PC-3 (cell line): ENCODE measurements around the gene TBC1D14.

Source experiments
- CTCF ChIP-seq: fragments of 300-600 bp; sonication (generic); conservative IDR thresholded peaks from 2 replicates; pipeline ENCODE4 v1.5.1; 2017; ENCODE audit warnings: antibody characterized with exemption, low read depth, mild to moderate bottlenecking, low read length
- EZH2 ChIP-seq: fragments of 300-600 bp; sonication (generic); IDR thresholded peaks from one replicate; pipeline ENCODE4 v1.6.1; 2017; ENCODE audit warnings: antibody characterized with exemption, mild to moderate bottlenecking, low read length; ENCODE audit not compliant: unreplicated experiment

DNA sequence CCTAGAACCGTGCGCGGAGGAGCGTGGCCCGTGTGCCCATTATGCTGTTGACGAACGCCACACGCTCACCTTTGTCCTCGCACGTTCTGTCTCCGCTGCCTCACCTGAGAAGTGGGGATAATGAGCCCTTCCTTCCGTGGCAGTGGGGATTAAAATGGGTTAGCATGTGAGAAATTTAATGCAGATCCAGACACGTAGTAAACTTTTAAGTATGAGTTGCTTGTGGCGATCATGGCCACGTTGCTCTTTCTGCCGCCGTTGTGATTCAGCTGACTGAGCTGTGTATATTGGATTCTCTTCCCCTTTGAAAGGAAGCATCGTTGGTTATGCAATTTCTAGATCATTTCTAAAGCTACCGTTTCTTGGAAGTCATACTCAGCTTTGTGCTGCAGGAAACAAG lies 16.5 kb downstream of the TBC1D14 start:
- TF ChIP-seq EZH2 (no peak), CTCF (no peak)
